Measurements from ENCODE around the gene PSMD11.

Gene PSMD11

DNA sequence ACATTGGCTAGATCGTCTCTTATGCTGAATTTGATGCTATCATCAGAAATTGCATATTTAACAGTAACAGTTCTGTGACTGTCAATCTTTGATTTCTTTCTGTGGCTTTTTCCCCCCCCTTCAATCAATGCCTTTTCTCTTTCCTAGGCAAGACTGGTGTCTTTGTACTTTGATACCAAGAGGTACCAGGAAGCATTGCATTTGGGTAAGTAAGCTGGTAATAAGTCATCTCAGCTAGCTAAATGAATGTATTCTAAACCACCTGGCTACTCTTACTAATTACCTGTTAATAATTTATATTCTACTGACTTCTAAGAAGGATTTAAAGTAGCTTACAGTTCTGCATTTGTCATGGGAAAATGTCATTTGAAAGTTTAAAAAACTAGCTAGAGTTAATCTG is 20.1 kb downstream of the PSMD11 start:
- DNase-seq (ENCODE audit: low read depth, low spot score): no peak

DNA sequence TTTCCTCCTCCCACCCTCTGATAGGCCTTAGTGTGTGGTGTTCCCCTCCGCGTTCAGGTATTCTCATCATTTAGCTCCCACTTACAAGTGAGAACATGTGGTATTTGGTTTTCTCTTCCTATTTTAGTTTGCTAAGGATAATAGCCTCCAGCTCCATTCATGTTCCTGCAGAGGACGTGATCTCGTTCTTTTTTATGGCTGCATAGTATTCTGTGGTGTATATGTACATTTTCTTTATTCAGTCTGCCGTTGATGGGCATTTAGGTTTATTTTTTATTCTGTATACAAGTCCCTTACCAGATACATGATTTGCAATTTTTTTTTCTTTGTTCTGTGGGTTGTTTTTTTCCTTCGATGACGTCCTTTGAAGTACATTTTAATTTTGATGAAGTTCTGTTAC is 23.6 kb downstream of the PSMD11 start:
- DNase-seq (ENCODE audit: low read depth, low spot score): no peak

DNA sequence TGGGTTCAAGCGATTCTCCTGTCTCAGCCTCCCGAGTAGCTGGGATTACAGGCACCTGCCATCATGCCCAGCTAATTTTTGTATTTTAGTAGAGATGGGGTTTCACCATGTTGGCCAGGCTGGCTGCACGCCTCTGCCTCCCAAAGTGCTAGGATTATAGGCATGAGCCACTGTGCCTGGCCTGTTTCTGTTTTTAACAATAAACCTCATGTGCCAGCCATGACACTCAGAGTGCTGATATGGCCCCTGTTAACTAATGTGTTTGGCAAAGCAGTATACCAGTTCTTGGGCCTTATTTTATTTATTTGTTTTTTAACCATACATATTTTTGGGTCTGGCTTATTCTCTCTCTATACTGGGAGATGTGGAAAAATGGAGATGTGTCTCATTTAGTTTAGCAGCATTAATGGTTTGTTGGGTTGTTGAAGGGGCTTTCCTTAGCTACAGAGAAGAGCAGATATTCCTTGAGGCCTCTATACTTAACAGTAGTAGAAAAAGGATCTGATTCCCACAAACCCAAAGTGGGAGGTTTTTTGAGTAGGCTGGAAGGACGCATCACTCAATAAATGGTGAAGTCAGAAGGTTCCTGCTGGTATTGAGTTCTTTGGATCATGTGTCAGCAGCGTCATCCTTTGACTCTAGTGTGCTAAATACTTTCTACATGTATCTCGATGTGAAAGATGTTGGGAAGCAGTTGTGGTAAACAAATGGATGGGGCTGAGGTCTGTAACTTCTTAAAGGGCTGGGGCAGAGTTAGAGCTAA is 26.3 kb downstream of the PSMD11 start:
- no peak for DNase-seq (ENCODE audit: low read depth, low spot score)

DNA sequence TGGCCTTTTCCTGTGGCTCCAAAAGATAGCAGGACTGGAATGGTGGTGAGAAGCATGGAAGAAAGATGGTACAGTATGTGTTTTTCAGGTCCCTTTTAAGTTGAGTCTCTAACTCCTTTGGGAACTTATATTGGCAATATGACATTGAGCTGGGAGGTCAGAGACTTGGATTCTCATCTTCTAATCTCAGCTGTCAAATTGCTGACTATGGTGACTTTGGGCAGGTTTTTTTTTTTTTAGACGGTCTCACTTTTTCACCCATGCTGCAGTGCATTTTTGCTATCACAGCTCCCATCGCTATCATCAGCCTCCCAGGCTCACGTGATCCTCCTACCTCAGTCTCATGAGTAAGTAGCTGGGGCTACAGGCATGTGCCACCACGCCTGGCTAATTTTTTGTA is 27.3 kb downstream of the PSMD11 start:
- no peak for DNase-seq (ENCODE audit: low read depth, low spot score)

DNA sequence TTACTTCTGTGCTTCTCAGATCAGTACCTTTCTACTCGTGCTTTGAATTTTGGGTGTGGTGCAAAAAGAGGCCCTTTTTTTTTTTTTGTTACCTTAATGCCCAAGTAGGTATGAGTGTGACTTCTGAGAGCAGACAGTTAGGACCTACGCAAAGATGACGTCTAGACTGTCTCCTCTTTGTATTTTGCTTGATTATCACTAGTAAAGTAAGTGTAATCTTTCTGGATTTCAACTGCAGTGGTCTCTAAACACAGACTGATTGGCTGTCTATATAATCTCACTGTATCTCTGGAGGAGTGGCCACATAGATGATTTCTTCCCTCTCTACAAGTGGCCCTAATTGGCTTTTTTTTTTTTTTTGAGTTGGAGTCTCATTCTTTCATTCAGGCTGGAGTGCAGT is 30.9 kb downstream of the PSMD11 start:
- DNase-seq (ENCODE audit: low read depth, low spot score): no peak

- no peak for DNase-seq (ENCODE audit: low read depth, low spot score)
These were observed 32.9 kb downstream of the PSMD11 start for GRCh38 chr17:32477220-32477619.

GRCh38 chr17:32479074-32479617 is 34.8 kb downstream of the PSMD11 start:
- DNase-seq (ENCODE audit: low read depth, low spot score): no peak

DNA sequence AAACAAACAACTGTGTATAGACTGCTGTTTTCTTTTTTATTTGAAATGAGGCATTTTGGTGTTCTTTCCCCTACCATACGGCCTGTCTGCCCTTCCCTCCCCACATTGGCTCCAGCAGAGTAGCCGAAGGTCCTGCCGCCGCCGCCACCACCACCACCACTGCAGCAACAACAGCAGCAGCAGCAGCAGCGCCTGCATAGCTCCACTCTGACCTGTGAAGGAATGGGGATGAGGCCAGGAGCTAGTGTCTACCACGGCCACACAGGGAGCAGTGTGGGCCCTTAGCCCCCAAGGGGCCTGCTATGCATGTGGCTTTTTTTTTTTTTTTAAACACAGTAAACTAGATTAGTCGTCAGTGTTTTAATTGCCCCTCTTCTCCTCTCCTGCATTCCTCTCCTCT is 36.9 kb downstream of the PSMD11 start:
- DNase-seq (ENCODE audit: low read depth, low spot score): no peak

DNA sequence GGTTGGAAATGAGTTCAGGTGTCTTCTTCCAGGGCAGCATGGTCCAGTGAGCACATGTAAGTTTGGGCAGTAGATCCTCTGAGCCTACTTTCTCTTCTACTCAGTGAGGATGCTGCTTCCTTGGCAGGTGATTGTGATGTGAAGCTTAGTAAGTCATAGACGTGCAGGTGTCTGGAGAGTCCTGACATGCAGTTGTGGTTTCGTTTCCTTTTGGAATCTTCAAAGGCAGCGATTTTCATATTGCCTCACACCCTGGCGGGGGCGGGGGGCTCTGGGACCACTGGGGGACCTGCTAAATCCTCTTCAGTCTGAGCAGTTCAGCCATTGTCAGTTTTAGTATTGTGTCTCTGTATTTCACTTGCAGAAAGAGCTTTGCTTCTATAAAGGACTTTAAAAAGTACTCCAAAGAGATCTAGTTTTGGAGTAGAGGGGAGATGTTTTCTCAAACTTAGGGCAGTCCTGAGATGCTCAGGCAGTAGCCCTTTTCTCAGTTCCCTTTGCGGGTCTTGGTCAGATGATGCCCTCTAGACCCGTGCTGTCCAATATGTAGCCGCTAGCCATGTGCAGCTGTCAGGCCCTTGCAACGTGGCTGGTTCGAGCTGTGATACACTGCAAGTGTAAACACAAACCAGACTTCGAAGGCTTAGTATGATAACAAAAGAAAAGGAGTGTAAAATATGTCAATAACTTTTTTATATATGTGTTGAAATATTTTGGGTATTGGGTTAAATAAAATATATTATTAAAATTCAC is 38.4 kb downstream of the PSMD11 start:
- DNase-seq (ENCODE audit: low read depth, low spot score): no peak

- peak; percentile 93 for DNase-seq (ENCODE audit: low read depth, low spot score)
These were observed 39.2 kb downstream of the PSMD11 start for GRCh38 chr17:32483451-32484019.

GRCh38 chr17:32484041-32484461 is 39.7 kb downstream of the PSMD11 start:
- DNase-seq (ENCODE audit: low read depth, low spot score): no peak

GRCh38 chr17:32484628-32485027 is 40.3 kb downstream of the PSMD11 start:
- DNase-seq (ENCODE audit: low read depth, low spot score): no peak

DNA sequence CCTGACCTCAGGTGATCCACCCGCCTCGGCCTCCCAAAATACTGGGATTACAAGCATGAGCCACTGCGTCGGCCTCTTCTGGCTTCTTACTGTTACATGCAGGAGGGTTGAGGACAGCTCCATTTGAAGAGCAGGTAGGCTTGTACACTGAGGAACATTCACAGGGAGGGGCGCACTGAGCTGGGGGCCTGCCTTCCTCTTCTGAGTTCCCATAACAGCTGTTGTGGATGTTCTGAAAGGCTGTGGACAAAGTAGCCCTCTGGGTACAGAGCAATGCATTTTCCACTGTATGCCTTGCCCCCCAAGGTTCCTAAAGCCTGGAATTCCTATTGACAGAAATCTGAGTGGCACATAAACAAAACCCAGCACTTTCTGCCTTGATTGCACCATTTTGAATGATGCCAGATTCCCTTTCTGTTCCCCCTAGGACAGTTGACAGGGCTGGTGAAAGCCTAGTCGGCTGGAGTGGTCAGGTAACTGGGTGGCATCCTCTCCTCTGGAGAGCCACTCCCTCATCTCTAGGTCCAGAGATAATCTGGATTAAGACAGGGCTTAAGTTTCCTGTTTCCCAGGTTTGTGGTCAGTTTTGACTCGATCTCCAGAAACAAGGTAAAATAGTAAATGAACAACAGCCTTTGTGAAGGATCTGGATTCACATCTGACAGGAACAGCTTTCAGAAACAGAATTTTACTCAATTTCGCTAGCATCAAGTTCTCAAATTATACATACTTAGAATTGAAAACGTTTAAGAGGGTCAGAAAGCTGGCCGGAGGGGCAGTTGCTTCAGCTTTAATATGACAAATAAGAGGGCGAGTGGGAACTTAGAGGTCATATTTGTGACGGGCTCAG is 41.2 kb downstream of the PSMD11 start:
- DNase-seq (ENCODE audit: low read depth, low spot score): no peak

- no peak for DNase-seq (ENCODE audit: low read depth, low spot score)
These were observed 41.9 kb downstream of the PSMD11 start for GRCh38 chr17:32486111-32486700.

DNA sequence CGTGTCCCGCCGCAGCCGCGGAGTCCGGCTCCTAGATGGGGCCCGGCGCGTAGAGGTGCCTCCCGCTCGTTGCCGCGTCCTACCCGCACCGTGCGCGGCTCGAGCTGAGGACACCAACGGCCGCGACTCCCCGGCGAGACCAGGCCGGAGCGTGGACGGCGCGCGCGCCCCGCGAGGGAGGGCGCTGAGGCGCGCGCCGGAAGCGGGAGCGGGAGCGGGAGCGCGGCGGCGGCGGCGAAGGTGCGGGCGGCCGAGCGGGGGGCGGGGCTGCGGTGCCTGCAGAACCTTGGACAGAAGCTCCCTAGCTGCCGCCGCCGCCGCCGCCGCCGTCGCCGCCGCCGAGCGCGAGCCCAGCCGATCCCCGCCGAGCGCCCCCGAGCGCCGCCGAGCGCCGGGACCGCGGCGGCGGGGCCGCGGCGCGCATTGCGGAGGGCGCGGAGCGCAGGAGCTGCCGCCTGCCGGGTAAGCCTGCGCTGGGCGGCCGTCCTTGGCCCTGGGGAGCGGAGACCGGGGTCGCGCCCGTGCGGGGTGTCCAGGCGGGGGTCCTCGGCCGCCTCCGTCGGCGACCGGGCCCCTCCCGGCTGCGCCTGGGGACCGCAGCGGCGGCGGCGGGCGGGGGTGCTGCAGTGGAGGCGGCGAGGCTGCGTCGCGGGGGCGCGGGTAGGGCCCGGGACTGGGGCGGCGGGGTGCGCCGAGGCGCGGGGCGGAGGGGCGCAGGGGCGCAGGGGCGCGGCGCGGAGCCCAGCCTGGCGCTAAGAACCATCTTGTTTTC is 42.6 kb downstream of the PSMD11 start, which contains the start of gene CDK5R1:
CDK5R1 (plus strand) TSS at position 293 of the 772 bp plus-strand sequence. CDS start 628 bp downstream, outside the sequence.
- no peak for DNase-seq (ENCODE audit: low read depth, low spot score)

DNA sequence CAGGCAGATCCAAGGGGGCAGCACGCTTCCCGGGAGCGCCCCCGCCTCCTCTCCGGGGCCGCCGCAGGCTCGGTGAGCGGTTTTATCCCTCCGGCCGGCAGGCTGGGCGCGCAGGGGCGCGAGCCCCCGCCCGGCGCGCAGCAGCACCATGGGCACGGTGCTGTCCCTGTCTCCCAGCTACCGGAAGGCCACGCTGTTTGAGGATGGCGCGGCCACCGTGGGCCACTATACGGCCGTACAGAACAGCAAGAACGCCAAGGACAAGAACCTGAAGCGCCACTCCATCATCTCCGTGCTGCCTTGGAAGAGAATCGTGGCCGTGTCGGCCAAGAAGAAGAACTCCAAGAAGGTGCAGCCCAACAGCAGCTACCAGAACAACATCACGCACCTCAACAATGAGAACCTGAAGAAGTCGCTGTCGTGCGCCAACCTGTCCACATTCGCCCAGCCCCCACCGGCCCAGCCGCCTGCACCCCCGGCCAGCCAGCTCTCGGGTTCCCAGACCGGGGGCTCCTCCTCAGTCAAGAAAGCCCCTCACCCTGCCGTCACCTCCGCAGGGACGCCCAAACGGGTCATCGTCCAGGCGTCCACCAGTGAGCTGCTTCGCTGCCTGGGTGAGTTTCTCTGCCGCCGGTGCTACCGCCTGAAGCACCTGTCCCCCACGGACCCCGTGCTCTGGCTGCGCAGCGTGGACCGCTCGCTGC is 43.3 kb downstream of the PSMD11 start:
- DNase-seq (ENCODE audit: low read depth, low spot score): no peak

- DNase-seq (ENCODE audit: low read depth, low spot score): no peak
These were observed 43.9 kb downstream of the PSMD11 start for GRCh38 chr17:32488177-32488542.

DNA sequence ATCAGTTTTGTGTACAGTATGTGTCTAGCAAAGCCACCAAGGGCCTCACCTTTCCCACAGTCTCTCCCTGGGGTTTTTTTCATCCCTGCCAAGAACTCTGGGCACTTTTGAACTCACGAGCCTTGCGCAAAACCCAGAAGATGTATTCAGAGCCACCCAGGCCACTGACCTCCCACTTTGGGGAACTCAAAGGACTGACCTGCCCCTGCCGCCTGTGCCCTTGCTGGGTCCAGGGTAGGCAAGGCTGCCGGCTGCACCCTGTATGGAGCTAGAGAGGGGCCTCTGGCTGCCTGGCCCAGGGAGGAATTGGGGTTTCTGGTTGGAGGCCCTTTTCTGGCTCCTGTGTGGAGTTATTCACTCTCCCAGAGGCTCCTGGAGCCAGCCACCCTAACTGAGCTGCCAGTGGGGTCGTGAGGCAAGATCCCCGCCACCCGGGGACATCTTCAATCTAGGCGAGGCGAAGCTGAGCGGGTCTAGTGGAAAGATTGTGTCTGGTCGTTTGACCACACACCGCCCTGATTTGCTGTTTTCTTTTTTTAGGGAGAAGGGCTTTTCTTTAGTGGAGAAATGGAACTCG is 44.4 kb downstream of the PSMD11 start:
- DNase-seq (ENCODE audit: low read depth, low spot score): no peak

Data from smooth muscle cell of the brain vasculature (primary cell).